Stimulated activated CD4-positive, alpha-beta T cell treated with anti-CD3 and anti-CD28 coated beads, Interleukin-4, amount 100 ng/mL, for 1 hour (primary cell): ENCODE results near the gene APEX2.
A peak's percentile ranks its signal among the peaks of the same experiment; 100 is the strongest.
"Not testable (repeated sequence)": the region's sequence is repeated elsewhere in the genome, so short reads cannot be mapped to it uniquely, and the experiment has no call there.

Experiments
- DNase-seq: peaks from one replicate; pipeline ENCODE4 v3.0.0-alpha.2; 2020

The APEX2 gene, protein sequence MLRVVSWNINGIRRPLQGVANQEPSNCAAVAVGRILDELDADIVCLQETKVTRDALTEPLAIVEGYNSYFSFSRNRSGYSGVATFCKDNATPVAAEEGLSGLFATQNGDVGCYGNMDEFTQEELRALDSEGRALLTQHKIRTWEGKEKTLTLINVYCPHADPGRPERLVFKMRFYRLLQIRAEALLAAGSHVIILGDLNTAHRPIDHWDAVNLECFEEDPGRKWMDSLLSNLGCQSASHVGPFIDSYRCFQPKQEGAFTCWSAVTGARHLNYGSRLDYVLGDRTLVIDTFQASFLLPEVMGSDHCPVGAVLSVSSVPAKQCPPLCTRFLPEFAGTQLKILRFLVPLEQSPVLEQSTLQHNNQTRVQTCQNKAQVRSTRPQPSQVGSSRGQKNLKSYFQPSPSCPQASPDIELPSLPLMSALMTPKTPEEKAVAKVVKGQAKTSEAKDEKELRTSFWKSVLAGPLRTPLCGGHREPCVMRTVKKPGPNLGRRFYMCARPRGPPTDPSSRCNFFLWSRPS

DNA sequence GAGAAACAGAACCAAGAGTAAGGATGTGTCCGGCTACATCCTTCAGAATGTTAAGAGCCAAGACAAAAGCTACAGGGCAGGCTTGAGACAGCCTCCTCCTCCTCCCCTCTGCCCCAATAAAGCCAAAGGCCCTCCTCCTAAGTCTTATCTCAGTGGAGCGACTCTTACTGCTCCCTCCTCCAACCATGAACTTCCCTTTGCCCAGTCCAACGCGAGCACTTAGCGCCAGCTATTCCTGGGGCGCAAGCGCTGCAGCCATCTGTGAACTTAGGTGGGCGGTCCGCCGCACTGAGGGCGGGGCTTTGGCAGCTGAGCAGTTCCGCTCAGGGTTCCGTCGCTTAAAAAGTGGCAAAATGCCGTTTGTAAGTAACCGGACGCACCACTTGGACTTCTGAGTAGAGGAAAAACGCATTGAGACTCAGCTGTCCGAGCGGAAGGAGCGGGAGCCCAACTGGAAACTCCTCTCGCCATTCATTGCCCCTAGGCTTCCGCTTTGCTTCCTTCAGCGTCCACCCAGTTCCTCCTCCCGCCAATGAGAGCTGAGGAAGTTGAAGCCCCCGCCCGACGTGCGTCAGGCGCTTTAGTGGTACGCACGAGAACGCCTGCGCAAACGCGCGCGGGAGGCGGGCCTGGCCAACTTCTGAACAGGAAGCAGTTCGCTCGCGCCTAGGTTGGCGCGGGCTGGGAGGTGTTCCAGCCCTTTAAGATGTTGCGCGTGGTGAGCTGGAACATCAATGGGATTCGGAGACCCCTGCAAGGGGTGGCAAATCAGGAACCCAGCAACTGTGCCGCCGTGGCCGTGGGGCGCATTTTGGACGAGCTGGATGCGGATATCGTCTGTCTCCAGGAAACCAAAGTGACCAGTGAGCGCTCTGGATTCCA, at the start of gene APEX2:
Gene APEX2, plus strand, starts transcription at position 647 of the 882 bp plus-strand sequence. Its CDS starts 60 bp downstream, at position 707.
- peak; percentile 86 for DNase-seq

DNA sequence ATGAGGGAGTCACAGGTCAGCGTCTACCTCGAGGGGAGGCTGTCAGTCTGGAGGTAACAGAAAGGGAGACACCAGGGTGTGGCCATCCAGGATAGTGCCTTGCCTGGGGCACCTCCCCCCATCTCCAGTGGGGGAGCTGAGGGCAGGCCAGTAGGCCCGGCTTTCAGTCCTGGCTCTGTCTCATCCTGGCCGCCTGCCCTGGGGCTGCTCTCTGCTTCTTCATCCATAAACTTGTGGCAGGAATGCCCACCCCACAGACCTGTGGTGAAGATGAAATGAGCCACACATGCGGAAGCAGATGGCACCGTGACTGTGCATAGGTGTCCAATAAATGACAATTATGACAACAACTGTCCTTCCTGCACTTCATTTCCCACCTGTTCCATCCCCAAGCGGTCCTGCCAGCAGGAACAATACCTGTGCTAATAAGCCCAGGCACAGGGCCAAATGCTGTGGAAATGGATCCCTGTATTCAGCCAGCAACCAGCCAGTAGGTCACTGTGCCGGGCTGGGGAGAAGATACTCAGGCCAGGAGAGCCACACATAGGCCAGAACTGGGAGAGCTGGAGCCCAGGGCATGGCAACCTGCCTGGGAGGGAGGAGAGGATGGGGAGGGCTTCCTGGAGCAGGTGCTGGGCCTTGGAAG, 49.3 kb upstream of the APEX2 start:
- DNase-seq: no peak

DNA sequence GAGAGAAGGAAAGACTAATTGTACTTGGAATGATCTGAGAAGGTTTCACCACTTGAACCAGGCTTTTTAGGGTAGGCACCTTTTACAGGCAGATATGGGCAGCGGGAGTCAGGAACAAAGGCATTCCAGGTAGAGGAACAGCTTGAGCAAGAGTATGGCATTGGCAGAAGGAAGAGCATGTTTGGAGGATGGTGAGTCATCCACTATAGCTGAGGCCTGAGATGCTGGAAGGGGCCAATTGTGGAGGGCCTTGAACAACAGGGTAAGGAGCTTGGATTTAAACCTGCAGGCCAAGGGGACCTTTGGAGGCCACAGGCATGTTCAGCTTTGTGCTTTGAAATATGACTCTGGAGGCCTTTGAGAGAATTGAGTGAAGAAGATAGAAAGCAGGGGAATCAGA, 38.4 kb upstream of the APEX2 start:
- DNase-seq: no peak

DNA sequence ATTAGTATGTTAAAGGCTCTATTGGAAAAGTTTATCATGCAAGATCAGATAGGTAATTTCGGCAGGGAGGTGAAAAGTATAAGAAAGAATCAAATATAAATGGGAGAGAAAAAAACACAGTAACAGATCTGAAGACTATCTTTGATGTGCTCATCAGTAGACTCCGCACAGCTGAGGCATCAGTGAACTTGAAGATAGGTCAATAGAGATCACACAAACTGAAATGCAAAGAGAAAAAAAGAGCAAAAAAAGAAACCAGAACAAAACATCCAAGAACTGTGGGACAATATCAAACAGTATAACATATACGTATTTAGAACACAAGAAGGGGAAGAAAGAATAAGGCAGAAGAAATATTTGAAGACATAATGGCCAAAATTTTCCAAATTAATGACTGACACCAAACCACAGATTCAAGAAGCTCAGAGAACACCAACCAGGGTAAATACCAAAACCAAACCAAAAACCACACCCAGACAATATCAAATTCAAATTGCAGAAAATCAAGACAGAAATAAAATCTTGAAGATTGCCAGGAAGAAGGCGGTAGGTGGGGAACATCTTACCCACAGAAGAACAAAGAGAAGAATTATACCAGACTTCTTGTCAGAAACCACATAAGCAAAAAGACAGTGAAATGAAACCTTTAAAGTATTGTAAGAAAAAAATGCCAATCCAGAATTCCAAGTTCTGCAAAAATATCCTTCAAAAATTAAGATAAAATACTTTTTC, 35.2 kb upstream of the APEX2 start:
- no peak for DNase-seq

DNA sequence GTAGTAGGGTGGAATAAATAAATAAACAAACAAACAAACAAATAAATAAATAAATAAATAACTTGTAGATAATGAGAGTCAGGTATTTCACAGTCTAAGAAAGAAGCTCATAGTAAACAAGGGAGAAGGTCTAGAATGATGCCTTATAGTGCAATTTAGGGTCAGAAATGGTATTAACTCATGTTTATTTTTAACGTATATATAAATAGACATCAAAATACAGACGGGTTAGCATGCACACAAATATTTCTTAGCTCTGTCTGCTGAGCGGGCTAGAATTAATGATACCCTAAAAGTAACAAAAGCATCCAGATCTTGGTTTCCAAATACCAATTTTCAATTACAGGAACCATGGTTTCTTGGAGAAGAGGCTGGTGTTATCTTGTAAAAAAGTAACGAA, 22.8 kb upstream of the APEX2 start:
- no peak for DNase-seq

DNA sequence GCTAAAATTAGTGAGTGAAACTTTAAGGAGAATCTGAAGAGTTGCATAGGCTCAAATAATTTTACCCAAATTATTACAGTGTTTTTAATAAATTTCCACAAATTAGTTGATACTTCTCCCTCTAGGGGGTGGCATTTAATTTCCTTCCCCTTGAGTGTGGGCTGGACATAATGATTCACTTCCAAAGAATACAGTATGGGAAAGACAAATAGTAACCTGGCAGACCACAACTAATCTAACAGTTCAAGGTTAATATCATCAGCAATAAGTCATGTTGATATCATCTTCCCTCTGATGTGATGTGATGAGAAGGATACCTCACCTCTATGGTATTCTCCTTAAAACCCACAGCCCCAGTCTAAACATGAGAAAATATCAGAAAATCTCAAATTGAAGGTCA, 21.7 kb upstream of the APEX2 start:
- DNase-seq: no peak

DNA sequence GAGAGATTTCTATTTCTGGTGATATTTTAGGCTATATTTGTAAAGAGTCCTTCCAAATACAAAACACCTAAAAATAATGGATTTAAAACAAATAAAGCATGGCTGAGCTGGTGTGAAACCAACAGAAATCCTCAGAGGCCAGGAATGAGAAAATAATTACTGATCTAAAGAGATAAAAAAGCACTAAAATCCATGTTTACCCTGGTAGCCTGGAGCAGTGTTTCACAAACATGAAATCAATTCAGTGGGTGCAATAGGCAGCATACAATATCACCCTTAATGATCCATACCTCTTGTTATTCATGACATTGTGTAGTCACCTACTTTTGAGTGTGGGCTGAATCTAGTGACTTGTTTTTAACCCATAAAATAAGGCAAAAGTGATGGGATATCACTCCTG, 20.7 kb upstream of the APEX2 start:
- DNase-seq: no peak

DNA sequence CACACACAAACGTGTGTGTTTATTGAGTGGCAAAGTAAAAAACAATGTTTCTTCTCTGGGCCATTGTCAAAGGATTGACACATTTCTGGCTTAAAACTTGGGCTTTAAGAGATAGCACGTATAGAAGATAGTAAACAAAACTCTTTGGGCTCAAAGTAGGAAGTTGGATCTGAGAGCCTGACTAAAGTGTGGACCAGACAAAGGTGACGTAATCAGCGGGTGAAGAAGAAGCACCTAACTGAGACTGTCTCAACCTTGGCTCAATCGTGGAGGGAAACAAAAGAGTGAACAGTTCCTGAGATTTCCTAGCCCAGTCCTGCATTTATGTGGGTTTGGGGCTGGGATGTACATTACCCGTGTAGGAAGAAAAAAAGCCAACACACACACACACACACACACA, 19.8 kb upstream of the APEX2 start:
- DNase-seq: no peak

DNA sequence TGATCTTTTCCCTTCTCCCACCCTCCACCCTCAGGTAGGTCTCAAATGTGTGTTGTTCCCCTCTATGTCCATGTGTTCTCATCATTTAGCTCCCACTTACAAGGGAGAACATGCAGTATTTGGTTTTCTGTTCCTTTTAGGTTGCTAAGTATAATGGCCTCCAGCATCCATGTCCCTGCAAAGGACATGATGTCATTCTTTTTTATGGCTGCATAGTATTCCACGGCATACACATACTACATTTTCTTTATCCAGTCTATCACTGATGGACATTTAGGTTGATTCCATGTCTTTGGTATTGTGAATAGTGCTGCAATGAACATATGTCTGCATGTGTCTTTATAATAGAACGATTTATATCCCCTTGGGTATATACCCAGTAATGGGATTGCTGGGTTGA, 16.9 kb upstream of the APEX2 start:
- not testable (repeated sequence) for DNase-seq

DNA sequence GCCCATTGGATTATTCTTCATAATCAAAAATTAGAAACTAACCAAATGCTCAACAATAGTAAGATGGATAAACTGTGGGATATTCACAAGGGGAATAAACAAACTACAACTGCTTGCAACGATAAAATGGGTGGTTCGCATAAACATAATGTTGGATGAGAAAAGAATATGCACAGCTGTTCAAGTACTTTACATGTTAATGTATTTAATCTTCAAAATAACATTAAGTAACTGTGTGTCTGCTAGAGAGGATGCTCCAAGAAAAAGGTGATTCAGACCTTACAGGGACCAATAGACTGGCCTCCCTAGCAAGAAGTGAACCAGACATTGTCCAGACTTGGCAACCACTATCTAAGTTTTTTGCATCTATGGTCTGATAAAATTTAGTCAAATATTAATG, 8.5 kb upstream of the APEX2 start:
- no peak for DNase-seq

DNA sequence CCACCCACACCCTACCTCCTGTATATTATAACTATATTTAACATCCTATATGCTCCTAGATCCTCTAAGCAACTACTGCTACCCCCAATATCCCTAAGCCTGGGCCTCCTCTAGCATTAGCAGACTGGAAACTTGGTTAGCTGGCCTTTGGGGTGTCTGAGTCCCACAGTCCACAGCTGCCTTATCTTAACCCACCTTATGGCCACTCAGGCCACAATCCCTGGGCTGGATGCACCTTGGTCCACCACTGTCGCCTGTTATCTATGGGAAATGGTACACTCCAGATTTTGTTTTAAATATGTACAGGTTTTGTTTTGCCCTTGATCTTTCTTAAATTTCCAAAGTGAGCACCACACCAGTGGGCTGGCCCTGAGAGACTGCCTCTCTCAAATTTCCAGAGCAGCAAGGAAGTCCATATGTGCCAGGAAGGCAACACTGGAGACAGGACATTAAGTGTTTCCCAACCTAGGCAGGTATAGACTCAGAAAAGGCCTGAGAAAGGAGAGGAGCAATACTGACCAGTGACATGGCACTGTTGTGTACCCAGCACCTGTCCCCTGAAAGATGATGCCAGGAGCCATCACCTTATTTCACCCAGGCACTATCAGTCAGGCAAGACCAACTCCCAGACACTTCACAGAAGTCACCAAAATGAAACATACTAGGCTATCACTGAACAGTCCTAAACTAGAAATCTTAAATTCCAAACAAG, 7.1 kb upstream of the APEX2 start:
- no peak for DNase-seq

DNA sequence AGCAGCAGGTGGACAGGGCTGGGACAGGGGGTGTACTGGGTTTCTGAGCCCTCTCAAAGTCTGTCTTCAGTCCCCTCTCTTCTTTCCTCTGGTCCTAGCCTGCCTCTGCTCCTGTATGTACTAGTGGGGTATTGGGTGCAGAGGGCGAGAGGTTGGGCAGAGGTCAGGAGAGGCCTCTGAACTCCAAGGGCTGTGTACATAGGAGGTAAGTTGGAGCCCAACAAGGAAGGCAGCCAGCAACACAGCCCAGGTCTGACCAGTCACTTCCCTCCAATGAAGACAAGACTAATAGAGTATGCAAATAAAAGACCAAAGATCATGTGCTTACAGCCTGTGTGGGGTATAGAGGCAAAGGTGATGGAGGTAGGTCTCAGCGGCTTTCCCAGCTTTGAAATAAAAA, 6.1 kb upstream of the APEX2 start, which contains the start of gene PFKFB1:
Gene PFKFB1, minus strand, starts transcription at position 90 of the 400 bp plus-strand sequence. CDS start 181 bp downstream, outside the sequence.
- DNase-seq: no peak

DNA sequence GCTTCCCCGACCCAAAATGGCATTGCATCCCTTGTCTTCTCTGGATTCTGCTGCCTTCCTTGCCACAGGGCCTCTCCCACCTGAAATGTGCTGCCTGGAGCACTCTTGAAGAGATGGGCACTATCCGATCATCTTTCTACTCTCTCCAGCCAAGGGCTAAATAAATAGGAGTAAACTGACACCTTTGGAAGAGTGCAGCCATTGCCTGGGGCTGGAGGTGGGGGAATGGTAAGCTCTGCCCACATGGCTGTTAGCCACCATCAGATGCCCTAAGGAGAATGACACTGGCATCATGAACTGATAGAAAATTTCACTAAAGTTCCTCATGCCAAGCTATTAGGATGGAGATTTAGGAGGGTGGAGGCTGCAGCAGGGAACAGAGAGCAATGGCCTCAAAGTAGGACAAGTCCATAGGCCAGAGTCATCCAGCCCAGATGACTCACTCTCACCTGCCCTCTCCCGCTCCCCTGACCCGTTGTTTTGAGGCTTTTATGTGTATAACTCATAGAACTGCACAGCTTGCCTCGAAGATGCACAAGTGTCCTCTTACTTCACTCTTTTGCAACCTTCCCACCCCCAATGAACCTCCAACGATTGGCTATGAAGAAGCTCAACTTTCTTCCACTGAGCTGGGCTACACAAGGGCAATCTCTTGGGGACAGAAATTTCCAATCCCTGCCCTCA, 5.4 kb upstream of the APEX2 start:
- no peak for DNase-seq

DNA sequence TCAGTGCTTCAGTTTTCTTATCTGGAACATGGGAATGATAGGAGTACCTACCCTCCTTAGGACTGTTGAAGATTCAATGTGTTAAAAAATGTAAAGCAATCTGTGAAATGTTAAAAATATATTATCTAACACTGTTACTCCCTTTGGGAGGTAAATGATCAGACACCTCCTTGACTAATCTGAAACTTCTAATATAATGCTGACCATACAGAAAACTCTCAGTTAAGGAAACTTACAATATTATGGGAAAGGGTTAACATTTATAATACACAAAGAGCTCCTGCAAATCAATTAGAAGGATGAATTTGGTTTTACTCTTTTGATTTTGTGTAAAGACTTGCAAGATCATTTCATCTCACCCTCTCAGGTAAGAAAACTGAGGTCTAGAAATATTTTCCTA, 4.5 kb upstream of the APEX2 start:
- DNase-seq: no peak

DNA sequence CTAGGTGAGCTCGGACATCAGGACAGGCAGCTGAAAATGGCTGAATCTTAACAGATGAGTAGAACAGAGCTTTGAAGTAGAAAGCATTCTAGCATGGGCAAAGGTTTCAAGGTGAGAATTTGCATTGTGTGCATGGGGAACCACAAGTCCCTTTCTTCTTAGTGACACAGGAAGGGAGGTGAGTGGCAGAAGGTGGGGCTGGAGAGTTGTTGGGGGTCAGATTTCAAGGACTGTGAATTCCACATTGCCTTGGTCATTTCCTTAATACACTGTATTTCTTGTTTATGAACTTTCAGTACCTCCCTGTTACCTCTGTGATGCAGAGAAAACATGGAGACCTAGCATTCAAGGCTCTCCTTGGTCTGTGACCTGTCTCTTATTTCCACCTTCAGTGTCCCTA, 4.1 kb downstream of the APEX2 start:
- DNase-seq: no peak

DNA sequence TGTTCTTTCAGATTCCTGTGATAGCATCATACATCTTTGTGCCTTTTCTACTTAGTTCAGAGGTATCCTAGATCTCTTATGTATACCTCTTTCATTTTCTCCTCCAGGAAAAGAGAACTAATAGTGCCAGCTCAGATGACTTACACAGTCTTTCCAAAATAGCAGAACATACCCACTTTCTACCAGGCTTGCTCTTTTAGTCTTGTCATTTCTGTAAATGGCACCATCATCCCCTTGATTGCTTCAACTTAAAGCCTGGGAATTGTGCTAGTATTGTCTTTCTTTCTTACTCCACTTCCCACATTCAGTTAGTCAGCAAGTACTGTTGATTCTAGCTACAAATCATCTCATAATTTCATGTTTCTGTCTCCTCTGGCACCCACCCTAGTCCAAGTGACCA, 5.1 kb downstream of the APEX2 start:
- no peak for DNase-seq

DNA sequence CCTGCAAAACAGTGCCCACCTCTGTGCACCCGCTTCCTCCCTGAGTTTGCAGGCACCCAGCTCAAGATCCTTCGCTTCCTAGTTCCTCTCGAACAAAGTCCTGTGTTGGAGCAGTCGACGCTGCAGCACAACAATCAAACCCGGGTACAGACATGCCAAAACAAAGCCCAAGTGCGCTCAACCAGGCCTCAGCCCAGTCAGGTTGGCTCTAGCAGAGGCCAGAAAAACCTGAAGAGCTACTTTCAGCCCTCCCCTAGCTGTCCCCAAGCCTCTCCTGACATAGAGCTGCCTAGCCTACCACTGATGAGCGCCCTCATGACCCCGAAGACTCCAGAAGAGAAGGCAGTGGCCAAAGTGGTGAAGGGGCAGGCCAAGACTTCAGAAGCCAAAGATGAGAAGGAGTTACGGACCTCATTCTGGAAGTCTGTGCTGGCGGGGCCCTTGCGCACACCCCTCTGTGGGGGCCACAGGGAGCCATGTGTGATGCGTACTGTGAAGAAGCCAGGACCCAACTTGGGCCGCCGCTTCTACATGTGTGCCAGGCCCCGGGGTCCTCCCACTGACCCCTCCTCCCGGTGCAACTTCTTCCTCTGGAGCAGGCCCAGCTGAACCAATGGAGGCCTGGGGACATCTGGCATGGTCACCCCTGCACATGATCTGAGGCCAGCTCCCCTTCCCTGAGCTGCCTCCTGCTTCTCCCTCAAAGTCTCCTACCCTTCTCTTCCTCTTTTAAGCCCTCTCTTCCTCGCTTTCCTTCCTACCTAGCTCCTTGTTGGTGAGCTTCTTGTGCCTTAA, 6.9 kb downstream of the APEX2 start:
- DNase-seq: no peak

DNA sequence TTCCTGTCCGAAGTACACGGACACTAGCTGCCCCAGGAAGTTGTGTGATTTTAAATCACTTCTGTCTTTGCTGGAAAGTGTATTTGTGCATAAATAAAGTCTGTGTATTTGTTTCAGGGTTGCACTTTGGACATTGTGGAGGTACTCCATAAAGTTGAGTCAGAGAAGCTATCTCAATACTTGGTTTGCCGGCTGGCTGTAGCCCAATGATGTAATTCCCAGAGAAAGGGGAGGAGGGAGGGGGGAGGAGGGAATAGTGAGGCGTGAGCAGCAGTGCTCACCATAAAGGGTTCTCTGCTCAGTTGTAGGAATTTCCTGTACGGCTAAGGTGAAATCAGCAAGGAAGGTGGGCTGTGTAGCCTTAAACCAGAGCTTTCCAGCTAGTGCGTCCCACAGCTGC, 7.5 kb downstream of the APEX2 start:
- no peak for DNase-seq

DNA sequence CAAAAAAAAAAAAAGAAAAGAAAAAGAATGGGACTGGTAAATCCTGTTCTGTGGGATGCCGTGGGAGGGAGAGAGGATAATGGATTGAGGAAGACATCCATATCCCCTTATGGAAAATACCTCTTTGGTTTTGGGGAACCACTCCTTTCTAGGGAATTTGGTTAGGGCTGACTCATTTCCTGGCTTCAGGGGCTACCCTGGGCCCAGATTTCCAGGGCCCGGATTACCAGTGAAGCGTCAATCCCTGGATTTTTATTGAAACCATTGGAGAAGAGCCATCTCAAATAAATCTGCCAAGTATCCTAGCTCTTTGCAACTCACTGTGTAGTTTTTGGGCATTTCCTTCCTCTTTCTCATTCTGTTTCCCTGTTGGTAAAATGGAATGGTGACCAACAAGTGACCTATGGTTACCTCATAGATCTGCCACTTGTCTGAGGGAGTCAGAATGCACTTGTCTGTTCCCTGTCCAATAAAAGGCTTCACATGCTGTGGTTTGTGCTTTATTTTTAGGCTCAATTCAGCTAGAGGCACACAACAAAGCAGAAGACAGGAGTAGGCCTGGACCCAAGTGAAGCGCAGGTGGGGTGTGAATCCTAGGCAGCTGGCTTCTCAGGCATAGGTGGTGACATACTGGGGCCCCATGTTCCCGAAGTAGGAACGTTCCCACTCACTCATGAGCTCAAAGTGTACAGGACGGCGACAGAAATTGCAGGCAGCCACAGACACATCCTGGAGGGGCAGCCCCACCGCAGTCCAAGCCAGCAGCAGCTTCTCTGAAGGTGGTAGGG, 8.6 kb downstream of the APEX2 start:
- peak; percentile 8 for DNase-seq

DNA sequence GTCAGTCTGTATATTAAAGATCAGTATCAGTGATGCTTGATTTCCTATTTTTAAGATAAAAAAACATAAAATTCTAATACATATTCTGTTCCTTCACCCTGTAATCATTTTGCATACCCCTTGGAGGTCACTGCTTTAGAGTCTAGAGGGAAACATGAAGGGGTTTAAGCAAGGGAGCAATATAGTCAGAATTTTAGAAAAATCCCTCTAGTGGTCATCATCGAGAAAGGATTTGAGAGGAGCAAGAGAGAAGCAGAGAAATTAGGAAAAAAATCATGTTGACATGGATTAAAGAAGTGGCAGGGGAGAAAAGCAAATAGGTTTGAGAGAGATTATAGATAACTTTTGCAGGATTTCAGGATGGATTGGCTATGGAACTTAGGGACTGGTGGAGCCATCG, 11.1 kb downstream of the APEX2 start:
- DNase-seq: no peak
